Osteoblast (primary cell): ENCODE results near the gene GADD45B. TPM values are rescaled to one million over a fixed set of nuclear protein-coding genes. Genes with fewer than 3 reads are reported as not detected.

ENCODE experiments used
- DNase-seq: peaks from one replicate; pipeline ENCODE4 v3.0.0; 2011; ENCODE audit warnings: low spot score, mixed read lengths; ENCODE audit not compliant: insufficient read length; ENCODE audit errors: missing footprints
- H2AFZ ChIP-seq: 2 replicates; pipeline ENCODE4 v1.6.0; 2011; ENCODE audit warnings: mild to moderate bottlenecking, low read length
- H3K27ac ChIP-seq: 2 replicates; pipeline ENCODE4 v1.5.1; 2011; ENCODE audit warnings: mild to moderate bottlenecking, low read depth, low read length, moderate library complexity
- H3K27me3 ChIP-seq: 2 replicates; pipeline ENCODE4 v1.6.0; 2012; ENCODE audit warnings: mild to moderate bottlenecking, control low read depth, inconsistent platforms, low read length, moderate library complexity; ENCODE audit not compliant: insufficient read depth
- H3K36me3 ChIP-seq: 2 replicates; pipeline ENCODE4 v1.5.1; 2011; ENCODE audit warnings: mild to moderate bottlenecking, low read length, control low read depth, moderate library complexity; ENCODE audit not compliant: insufficient read depth
- H3K4me1 ChIP-seq: 2 replicates; pipeline ENCODE4 v1.5.1; 2011; ENCODE audit warnings: mild to moderate bottlenecking, low read length, control low read depth, moderate library complexity; ENCODE audit not compliant: insufficient read depth
- H3K4me2 ChIP-seq: 2 replicates; pipeline ENCODE4 v1.6.0; 2011; ENCODE audit warnings: mild to moderate bottlenecking, low read length; ENCODE audit not compliant: insufficient read depth
- H3K4me3 ChIP-seq: fragments of 200-600 bp; sonication (generic); 3 replicates; pipeline ENCODE4 v1.5.1; 2012; ENCODE audit warnings: mild to moderate bottlenecking, low read length, inconsistent platforms; ENCODE audit not compliant: insufficient read depth
- H3K79me2 ChIP-seq: 2 replicates; pipeline ENCODE4 v1.6.0; 2012; ENCODE audit warnings: mild to moderate bottlenecking, low read length, control low read depth, inconsistent platforms; ENCODE audit not compliant: insufficient read depth
- H3K9me3 ChIP-seq: 2 replicates; pipeline ENCODE4 v1.5.1; 2011; ENCODE audit warnings: low read depth, low read length, control low read depth
- H4K20me1 ChIP-seq: 2 replicates; pipeline ENCODE4 v1.6.0; 2012; ENCODE audit warnings: mild to moderate bottlenecking, low read length, control low read depth; ENCODE audit not compliant: insufficient read depth
- total RNA-seq: library from RNA; depleted of rRNA; stranded (reverse); fragments of >200 nt; gene quantifications from 2 replicates; pipeline ENCODE4 v1.2.3, GENCODE V29; 2012
- TF ChIP-seq, protein P1 (sequence below): IDR thresholded peaks from 2 replicates; pipeline ENCODE4 v1.5.1; 2011; ENCODE audit warnings: mild to moderate bottlenecking, low read depth, low read length, moderate library complexity; ENCODE audit errors: extremely low read depth

The GADD45B gene, protein sequence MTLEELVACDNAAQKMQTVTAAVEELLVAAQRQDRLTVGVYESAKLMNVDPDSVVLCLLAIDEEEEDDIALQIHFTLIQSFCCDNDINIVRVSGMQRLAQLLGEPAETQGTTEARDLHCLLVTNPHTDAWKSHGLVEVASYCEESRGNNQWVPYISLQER
- 41.8 and 46.3 TPM in 2 replicates for total RNA-seq

DNA sequence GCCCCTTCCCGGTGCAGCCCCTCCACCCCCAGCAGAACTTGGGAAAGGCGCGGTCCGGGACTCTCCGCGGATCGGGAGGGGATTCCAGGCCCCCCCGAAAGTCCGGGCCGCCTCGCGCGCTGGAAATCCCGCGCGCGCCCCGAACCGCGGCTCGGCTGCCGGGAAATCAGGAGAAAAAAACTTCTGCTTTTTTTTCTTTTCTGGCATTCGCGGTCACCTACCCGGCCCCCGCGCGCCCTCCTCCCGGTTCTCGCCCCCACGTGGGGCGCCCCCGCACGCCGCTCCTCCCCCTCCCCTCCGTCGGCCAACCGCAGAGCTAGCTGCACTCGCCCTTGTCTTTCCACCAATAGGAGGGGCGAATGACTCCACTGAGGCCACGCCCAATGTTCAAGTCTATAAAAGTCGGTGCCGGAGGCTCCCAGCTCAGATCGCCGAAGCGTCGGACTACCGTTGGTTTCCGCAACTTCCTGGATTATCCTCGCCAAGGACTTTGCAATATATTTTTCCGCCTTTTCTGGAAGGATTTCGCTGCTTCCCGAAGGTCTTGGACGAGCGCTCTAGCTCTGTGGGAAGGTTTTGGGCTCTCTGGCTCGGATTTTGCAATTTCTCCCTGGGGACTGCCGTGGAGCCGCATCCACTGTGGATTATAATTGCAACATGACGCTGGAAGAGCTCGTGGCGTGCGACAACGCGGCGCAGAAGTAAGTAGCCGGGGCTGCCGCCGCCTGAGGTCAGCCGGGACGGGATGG, at the start of gene GADD45B:
TSS of gene GADD45B (plus strand) at position 426 of the 749 bp plus-strand sequence. CDS start at position 658, 232 bp downstream.
- H3K79me2 ChIP-seq = peaks cover 28% of the 10 kb centered on the region
- H3K36me3 ChIP-seq = peaks cover 16% of the 10 kb centered on the region
- TF ChIP-seq, protein P1, sequence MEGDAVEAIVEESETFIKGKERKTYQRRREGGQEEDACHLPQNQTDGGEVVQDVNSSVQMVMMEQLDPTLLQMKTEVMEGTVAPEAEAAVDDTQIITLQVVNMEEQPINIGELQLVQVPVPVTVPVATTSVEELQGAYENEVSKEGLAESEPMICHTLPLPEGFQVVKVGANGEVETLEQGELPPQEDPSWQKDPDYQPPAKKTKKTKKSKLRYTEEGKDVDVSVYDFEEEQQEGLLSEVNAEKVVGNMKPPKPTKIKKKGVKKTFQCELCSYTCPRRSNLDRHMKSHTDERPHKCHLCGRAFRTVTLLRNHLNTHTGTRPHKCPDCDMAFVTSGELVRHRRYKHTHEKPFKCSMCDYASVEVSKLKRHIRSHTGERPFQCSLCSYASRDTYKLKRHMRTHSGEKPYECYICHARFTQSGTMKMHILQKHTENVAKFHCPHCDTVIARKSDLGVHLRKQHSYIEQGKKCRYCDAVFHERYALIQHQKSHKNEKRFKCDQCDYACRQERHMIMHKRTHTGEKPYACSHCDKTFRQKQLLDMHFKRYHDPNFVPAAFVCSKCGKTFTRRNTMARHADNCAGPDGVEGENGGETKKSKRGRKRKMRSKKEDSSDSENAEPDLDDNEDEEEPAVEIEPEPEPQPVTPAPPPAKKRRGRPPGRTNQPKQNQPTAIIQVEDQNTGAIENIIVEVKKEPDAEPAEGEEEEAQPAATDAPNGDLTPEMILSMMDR = no peak
- no peaks in the 10 kb centered on the region for H3K27me3 ChIP-seq
- peaks cover 20% of the 10 kb centered on the region for H3K4me1 ChIP-seq
- peak within 1 kb of the TSS; percentile 96 for H3K4me2 ChIP-seq
- peak; percentile 100 for DNase-seq
- H3K27ac ChIP-seq = peak within 1 kb of the TSS; percentile 87
- H3K4me3 ChIP-seq = peak within 1 kb of the TSS; percentile 100
- H4K20me1 ChIP-seq = peaks cover 29% of the 10 kb centered on the region
- no peak within 1 kb of the TSS for H2AFZ ChIP-seq
- no peaks in the 10 kb centered on the region for H3K9me3 ChIP-seq

DNA sequence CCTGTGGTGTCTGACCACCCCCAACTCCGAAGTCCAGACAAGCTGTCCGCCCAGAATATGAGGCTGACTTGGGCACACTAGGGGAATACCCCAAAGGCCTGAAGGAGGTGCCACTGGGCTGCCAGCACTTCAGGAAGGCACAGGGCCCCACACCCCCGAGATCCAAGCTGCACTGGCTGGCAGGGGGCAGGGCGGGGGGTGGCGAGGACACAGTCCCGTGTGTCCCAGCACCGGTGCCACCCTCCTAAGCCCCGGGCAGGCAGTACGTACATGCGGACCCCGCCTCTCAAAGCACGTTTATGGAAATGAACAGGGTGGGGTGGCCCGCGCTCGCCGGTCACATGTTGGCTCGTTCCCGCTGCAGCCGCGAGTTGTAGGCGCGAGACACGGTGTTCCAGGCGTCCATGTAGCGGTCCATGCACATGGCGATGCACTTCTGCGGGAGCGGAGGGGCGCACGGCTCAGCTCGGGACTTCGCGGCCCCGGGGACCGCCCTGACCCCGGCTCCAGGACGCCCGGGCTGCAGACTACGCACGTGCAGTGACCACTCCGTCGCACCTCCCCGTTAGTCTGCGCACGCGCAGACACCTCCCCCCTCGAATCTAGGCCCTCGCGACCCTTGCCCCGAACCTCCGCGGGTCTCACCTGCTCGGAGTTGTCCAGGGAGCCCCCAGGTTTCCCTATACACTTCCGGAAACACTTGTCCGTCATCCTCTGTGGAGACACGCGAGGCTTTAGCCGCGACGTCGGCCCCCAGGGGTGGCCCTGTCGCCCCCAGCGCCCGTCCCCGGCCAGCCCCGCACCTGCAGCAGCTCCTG, 49.1 kb upstream of the GADD45B start:
- Histone ChIP-seq H2AFZ (peak overlapping the region; percentile 70), H3K27me3 (no peaks in the 10 kb centered on the region), H3K9me3 (no peaks in the 10 kb centered on the region), H3K79me2 (peaks cover 48% of the 10 kb centered on the region), H3K4me2 (peak overlapping the region; percentile 96), H3K4me1 (peaks cover 24% of the 10 kb centered on the region), H4K20me1 (peaks cover 21% of the 10 kb centered on the region), H3K36me3 (peaks cover 28% of the 10 kb centered on the region), H3K27ac (peak overlapping the region; percentile 96), H3K4me3 (peak overlapping the region; percentile 99)
- DNase-seq = peak; percentile 97
- TF ChIP-seq, protein P1 = peak; percentile 22

DNA sequence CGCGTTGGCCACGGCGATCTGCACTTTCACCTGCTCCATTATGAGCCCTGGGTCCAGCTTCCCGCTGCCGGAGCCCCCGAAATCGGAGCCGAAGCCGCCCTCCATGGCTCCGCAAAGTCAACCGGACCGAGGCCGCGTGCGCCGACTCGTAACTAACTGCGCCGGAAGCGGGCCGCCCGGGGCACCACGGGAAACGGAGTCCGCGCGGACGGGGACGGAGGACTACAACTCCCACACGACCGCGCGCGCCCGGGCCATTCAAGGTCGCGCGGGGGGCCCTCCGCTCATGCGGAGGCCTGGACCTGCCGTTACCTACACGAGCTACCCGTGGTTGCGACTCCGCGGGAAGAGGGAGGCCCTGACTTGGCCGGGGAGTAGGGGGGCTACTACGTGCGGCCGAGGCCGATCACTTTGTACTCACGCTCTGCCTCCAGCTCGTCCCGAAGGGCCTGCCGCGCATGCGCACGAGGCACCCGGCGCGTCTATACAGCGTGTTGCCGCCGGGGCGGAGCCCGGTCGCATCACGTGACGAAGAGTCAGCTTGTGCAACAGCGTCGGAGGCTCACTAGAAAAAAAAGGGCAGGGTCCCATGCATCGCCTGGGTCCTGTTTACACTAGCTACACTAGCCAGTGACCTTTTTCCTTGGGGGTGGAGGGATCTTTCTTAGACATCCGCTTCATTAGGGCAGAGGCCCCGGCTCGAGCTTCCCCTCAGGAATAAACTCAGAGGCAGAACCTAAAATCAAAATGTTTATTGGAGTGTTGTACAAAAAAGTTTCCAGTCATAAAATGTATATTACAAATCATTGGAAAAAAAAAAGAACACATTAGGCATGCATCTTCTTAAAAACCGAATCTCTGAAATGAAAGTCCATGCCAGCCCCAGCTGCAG, 48.3 kb upstream of the GADD45B start, which contains the start of gene TIMM13:
TSS of gene TIMM13 (minus strand) at position 158 of the 892 bp plus-strand sequence. CDS start at position 105, 53 bp downstream.
- peaks cover 43% of the 10 kb centered on the region for H3K79me2 ChIP-seq
- peaks cover 24% of the 10 kb centered on the region for H3K4me1 ChIP-seq
- H3K9me3 ChIP-seq = no peaks in the 10 kb centered on the region
- peak within 1 kb of the TSS; percentile 97 for H2AFZ ChIP-seq
- H3K27ac ChIP-seq = peak within 1 kb of the TSS; percentile 96
- H4K20me1 ChIP-seq = peaks cover 21% of the 10 kb centered on the region
- TF ChIP-seq, protein P1 = no peak
- H3K27me3 ChIP-seq = no peaks in the 10 kb centered on the region
- DNase-seq = peak; percentile 100
- peak within 1 kb of the TSS; percentile 96 for H3K4me2 ChIP-seq
- peak within 1 kb of the TSS; percentile 99 for H3K4me3 ChIP-seq
- peaks cover 30% of the 10 kb centered on the region for H3K36me3 ChIP-seq
